Measurements from ENCODE around the gene ARHGEF37. TPM values are rescaled to one million over a fixed set of nuclear protein-coding genes. Genes with fewer than 3 reads are reported as not detected.
"Not testable (repeated sequence)": the region's sequence is repeated elsewhere in the genome, so short reads cannot be mapped to it uniquely, and the experiment has no call there.

Gene ARHGEF37, protein sequence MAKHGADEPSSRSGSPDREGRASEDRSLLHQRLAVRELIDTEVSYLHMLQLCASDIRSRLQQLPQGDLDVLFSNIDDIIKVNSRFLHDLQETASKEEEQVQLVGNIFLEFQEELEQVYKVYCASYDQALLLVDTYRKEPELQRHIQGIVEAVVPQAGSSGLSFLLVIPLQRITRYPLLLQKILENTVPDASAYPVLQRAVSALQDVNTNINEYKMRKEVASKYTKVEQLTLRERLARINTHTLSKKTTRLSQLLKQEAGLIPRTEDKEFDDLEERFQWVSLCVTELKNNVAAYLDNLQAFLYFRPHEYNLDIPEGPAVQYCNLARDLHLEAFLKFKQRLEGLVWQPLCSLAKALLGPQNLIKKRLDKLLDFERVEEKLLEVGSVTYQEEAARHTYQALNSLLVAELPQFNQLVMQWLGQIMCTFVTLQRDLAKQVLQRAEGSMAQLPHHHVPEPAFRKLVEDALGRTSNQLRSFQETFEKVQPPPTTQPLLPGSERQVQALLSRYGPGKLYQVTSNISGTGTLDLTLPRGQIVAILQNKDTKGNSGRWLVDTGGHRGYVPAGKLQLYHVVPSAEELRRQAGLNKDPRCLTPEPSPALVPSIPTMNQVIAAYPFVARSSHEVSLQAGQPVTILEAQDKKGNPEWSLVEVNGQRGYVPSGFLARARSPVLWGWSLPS
- total RNA-seq (1.1 TPM), polyA plus RNA-seq (2.5 TPM)
- long read RNA-seq, donor 1: 0 reads
- long read RNA-seq, donor 2: 0 reads
- long read RNA-seq, donor 3: 0 reads
- long read RNA-seq, donor 4: 0 reads
- long read RNA-seq, donor 5: 0 reads
- long read RNA-seq, donor 6: 0 reads
- long read RNA-seq, donor 7: 0 reads
- long read RNA-seq, donor 8: 0 reads
- long read RNA-seq, donor 9, full-length matches to known transcripts: 1 of 1 reads
- long read RNA-seq, donor 9, partial matches to known transcripts: 0 of 1 reads
- long read RNA-seq, donor 9, other reads (novel, unspliced or antisense): 0 of 1 reads
- long read RNA-seq, donor 10: 0 reads

DNA sequence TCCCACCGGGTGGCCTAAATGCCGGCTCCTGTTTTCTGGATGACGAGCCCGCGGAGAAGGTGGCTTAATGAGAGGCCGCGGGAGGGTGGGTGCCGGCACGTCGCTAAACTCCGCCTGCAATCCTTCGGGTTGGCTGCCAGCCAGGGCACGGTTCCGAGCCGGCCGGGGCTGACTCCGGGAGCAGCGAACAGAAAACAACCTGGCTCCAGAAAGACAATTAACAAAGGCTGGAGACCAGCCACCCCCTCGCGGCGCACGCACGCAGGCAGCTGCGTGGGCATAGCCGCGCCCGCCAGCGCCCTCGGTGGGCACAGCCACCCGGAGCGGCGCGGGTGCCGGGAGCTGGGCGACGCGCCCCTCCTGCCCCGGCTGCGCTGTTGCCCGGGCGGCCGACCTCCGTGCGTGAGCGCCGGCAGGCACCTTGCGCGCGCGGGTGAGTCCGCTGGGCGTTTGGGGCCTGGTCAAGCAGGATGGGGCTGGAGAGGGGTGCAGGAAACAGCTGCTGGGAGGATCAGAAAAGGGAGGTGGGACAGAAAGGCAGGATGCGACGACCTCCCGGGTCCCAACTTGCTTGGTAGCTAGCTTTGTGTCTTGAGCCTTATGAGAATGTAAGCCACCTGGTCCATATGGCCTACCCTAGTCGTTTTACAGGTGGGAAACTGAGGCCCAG, at the start of gene ARHGEF37:
ARHGEF37 (plus strand) TSS at position 307 of the 670 bp plus-strand sequence. CDS start 16,272 bp downstream, outside the sequence.
- peaks cover 0 to 25% of the 10 kb centered on the region in 2 donors for H3K27me3 ChIP-seq (ENCODE audit: control insufficient read depth in 2 of 2, insufficient read depth in 1 of 2, low read length in 1 of 2)
- peak within 1 kb of the TSS in 1 of 2 donors; percentile 25 for H3K27ac ChIP-seq (ENCODE audit: low read depth in 1 of 2, low read length in 1 of 2)
- peak within 1 kb of the TSS; percentile 31 to 52 for H3K4me3 ChIP-seq (ENCODE audit: low read length in 2 of 2)
- peak in 3 of 9 donors; percentile 35 to 49 (median 46) for DNase-seq (ENCODE audit: low read depth in 6 of 9, low spot score in 9 of 9)
- H3K9me3 ChIP-seq (ENCODE audit: control insufficient read depth in 2 of 2, insufficient read depth in 1 of 2, low read length in 1 of 2): no peaks in the 10 kb centered on the region
- 2% methylated on average over 56 of the region's 56 CpGs for WGBS
- peaks cover 3 to 14% of the 10 kb centered on the region in 2 donors for H3K4me1 ChIP-seq (ENCODE audit: control insufficient read depth in 2 of 2, insufficient read depth in 2 of 2, low read length in 2 of 2)
- no peaks in the 10 kb centered on the region for H3K36me3 ChIP-seq (ENCODE audit: control insufficient read depth in 2 of 2, insufficient read depth in 2 of 2, low read length in 1 of 2)

DNA sequence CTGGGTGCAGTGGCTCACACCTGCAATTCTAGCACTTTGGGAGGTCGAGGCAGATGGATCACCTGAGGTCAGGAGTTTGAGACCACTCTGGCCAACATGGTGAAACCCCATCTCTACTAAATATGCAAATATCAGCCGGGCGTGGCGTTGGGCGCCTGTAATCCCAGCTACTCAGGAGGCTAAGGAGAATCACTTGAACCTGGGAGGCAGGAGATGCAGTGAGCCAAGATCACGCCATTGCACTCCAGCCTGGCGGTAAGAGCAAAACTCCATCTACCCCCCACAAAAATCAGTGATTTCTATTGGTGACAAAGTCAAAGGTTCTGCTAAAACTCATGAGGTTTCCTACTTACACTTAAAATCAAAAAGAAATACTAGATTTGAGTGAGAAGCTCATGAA, 48.9 kb upstream of the ARHGEF37 start:
- Histone ChIP-seq H3K4me3 (ENCODE audit: low read length in 2 of 2) (no peak overlapping the region), H3K27me3 (ENCODE audit: control insufficient read depth in 2 of 2, insufficient read depth in 1 of 2, low read length in 1 of 2) (no peaks in the 10 kb centered on the region), H3K9me3 (ENCODE audit: control insufficient read depth in 2 of 2, insufficient read depth in 1 of 2, low read length in 1 of 2) (no peaks in the 10 kb centered on the region), H3K27ac (ENCODE audit: low read depth in 1 of 2, low read length in 1 of 2) (no peak overlapping the region), H3K36me3 (ENCODE audit: control insufficient read depth in 2 of 2, insufficient read depth in 2 of 2, low read length in 1 of 2) (peaks cover 7 to 45% of the 10 kb centered on the region in 2 donors), H3K4me1 (ENCODE audit: control insufficient read depth in 2 of 2, insufficient read depth in 2 of 2, low read length in 2 of 2) (no peaks in the 10 kb centered on the region)
- WGBS: 98% methylated on average over 7 of the region's 7 CpGs
- DNase-seq (ENCODE audit: low read depth in 6 of 9, low spot score in 9 of 9): no peak

DNA sequence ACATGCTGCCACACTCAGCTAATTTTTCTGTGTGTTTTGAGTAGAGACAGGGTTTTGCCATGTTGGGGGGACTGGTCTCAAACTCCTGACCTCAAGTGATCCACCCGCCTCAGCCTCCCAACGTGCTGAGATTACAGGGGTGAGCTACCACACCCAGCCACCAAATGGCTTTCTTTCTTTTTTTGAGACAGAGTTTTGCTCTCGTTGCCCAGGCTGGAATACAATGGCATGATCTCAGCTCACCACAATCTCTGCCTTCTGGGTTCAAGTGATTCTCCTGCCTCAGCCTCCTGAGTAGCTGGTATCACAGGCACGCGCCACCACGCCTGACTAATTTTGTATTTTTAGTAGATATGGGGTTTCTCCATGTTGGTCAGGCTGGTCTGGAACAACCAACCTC, 45.5 kb upstream of the ARHGEF37 start:
- H3K4me3 ChIP-seq (ENCODE audit: low read length in 2 of 2); DNase-seq (ENCODE audit: low read depth in 6 of 9, low spot score in 9 of 9); H3K27ac ChIP-seq (ENCODE audit: low read depth in 1 of 2, low read length in 1 of 2); H3K27me3 ChIP-seq (ENCODE audit: control insufficient read depth in 2 of 2, insufficient read depth in 1 of 2, low read length in 1 of 2); H3K4me1 ChIP-seq (ENCODE audit: control insufficient read depth in 2 of 2, insufficient read depth in 2 of 2, low read length in 2 of 2); H3K9me3 ChIP-seq (ENCODE audit: control insufficient read depth in 2 of 2, insufficient read depth in 1 of 2, low read length in 1 of 2): not testable (repeated sequence)
- 96% methylated on average over 6 of the region's 6 CpGs for WGBS
- peaks cover 9 to 62% of the 10 kb centered on the region in 2 donors for H3K36me3 ChIP-seq (ENCODE audit: control insufficient read depth in 2 of 2, insufficient read depth in 2 of 2, low read length in 1 of 2)

DNA sequence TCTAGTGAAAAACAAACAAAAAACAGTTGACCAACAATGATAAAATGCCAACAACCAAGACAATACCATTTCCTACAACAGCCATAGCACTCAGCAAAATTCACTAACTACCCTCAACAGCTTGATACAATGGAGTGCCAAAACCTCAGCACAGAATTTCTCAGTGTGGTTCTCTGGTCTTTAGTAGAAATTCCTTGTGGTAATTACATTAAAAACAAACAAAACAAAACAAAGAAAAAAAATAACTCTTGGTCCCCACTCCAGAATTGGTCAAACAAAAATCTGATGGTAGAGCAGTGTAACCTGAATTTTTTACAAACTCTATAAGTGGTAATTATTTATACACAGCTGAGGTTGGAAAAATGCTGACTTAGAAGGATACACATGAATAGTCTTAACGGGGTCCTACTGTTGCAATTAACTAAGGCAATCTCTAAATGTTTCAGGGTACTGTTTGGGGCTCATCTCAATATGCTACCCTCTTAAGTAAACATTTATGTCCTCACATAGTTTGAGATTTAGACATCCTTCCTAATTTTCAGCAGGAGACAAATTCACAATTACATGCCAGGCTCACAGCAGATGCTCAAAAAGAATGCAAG, 43.8 kb upstream of the ARHGEF37 start:
- H3K4me3 ChIP-seq (ENCODE audit: low read length in 2 of 2): no peak overlapping the region
- no peaks in the 10 kb centered on the region for H3K9me3 ChIP-seq (ENCODE audit: control insufficient read depth in 2 of 2, insufficient read depth in 1 of 2, low read length in 1 of 2)
- no peaks in the 10 kb centered on the region for H3K4me1 ChIP-seq (ENCODE audit: control insufficient read depth in 2 of 2, insufficient read depth in 2 of 2, low read length in 2 of 2)
- no peak overlapping the region for H3K27ac ChIP-seq (ENCODE audit: low read depth in 1 of 2, low read length in 1 of 2)
- no peaks in the 10 kb centered on the region for H3K27me3 ChIP-seq (ENCODE audit: control insufficient read depth in 2 of 2, insufficient read depth in 1 of 2, low read length in 1 of 2)
- peaks cover 10 to 56% of the 10 kb centered on the region in 2 donors for H3K36me3 ChIP-seq (ENCODE audit: control insufficient read depth in 2 of 2, insufficient read depth in 2 of 2, low read length in 1 of 2)
- no peak for DNase-seq (ENCODE audit: low read depth in 6 of 9, low spot score in 9 of 9)
- WGBS: 97% methylated on average over 1 of the region's 1 CpG

DNA sequence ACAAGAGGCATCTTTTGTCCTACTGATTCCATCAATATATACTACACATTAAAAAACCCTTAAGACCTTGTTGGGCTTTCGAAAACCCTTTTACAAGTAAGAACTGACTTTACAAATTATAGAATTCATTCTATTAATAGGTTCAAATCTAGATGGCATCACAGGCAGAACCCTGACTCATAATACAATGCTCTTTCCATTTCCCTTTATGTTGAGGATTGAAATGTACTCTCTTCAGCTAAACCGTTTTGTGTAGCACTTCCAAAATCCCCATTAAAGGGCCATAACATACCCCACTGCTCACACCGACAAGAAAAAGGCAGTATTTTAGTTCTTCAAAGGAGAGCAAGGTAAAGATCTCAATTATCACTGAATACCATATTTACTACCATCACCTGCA, 41.2 kb upstream of the ARHGEF37 start:
- Histone ChIP-seq H3K27ac (ENCODE audit: low read depth in 1 of 2, low read length in 1 of 2) (no peak overlapping the region), H3K36me3 (ENCODE audit: control insufficient read depth in 2 of 2, insufficient read depth in 2 of 2, low read length in 1 of 2) (peaks cover 17 to 62% of the 10 kb centered on the region in 2 donors)

DNA sequence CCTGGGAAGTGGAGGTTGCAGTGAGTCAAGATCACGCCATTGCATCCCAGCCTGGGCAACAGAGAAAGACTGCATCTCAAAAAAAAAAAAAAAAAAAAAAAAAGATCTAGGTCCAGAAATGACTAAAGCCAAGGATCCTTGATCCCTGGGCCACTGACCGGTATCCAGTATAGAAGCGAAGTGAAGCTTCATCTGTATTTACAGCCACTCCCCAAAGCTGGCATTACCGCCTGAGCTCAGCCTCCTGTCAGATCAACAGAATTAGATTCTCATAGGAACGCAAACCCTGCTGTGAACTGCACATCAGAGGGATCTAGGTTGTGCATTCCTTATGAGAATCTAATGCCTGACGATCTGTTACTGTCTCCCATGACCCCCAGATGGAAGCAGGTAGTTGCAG, 39.4 kb upstream of the ARHGEF37 start:
- Histone ChIP-seq H3K9me3 (ENCODE audit: control insufficient read depth in 2 of 2, insufficient read depth in 1 of 2, low read length in 1 of 2) (no peaks in the 10 kb centered on the region), H3K27ac (ENCODE audit: low read depth in 1 of 2, low read length in 1 of 2) (no peak overlapping the region), H3K27me3 (ENCODE audit: control insufficient read depth in 2 of 2, insufficient read depth in 1 of 2, low read length in 1 of 2) (no peaks in the 10 kb centered on the region), H3K36me3 (ENCODE audit: control insufficient read depth in 2 of 2, insufficient read depth in 2 of 2, low read length in 1 of 2) (peaks cover 27 to 70% of the 10 kb centered on the region in 2 donors), H3K4me1 (ENCODE audit: control insufficient read depth in 2 of 2, insufficient read depth in 2 of 2, low read length in 2 of 2) (peaks cover 3 to 6% of the 10 kb centered on the region in 2 donors), H3K4me3 (ENCODE audit: low read length in 2 of 2) (no peak overlapping the region)
- 97% methylated on average over 6 of the region's 6 CpGs for WGBS
- no peak for DNase-seq (ENCODE audit: low read depth in 6 of 9, low spot score in 9 of 9)

More for the DNA sequence above, 41.2 kb upstream of the ARHGEF37 start:
- H3K27me3 ChIP-seq (ENCODE audit: control insufficient read depth in 2 of 2, insufficient read depth in 1 of 2, low read length in 1 of 2): no peaks in the 10 kb centered on the region
- H3K9me3 ChIP-seq (ENCODE audit: control insufficient read depth in 2 of 2, insufficient read depth in 1 of 2, low read length in 1 of 2): no peaks in the 10 kb centered on the region
- no peak for DNase-seq (ENCODE audit: low read depth in 6 of 9, low spot score in 9 of 9)
- no peaks in the 10 kb centered on the region for H3K4me1 ChIP-seq (ENCODE audit: control insufficient read depth in 2 of 2, insufficient read depth in 2 of 2, low read length in 2 of 2)
- 84% methylated on average over 3 of the region's 3 CpGs for WGBS
- no peak overlapping the region for H3K4me3 ChIP-seq (ENCODE audit: low read length in 2 of 2)

DNA sequence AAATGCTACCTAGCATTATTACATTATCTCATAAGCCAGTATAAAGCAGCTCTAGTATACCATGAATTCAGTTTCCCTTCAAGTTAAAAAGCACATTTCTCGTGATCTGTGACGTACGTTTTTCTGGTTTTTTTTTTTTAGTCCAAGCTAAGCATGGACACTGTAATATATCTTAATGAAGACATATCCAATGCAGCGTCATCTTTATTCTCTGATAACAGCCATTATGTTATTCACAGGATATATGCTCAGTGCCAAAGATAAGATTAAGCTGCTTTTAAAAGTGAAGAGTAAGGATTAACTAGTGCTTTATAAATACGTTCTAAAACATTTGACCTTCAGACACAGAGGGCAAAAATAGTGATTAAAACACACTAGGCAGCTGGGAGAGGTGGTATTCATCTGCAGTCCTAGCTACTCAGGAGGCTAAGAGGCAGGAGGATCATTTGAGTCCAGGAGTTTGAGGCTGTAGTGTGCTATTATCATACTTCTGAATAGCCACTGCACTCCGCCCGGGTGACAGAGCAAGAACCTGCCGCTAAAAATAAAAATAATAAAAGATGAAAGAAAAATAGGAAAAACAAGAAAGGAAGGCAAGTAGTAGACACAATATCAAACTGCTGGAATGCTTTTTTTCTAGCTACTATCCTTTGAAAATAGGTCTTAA, 37.8 kb upstream of the ARHGEF37 start:
- peaks cover 24 to 70% of the 10 kb centered on the region in 2 donors for H3K36me3 ChIP-seq (ENCODE audit: control insufficient read depth in 2 of 2, insufficient read depth in 2 of 2, low read length in 1 of 2)
- no peaks in the 10 kb centered on the region for H3K27me3 ChIP-seq (ENCODE audit: control insufficient read depth in 2 of 2, insufficient read depth in 1 of 2, low read length in 1 of 2)
- no peaks in the 10 kb centered on the region for H3K9me3 ChIP-seq (ENCODE audit: control insufficient read depth in 2 of 2, insufficient read depth in 1 of 2, low read length in 1 of 2)
- peaks cover 6 to 15% of the 10 kb centered on the region in 2 donors for H3K4me1 ChIP-seq (ENCODE audit: control insufficient read depth in 2 of 2, insufficient read depth in 2 of 2, low read length in 2 of 2)
- WGBS: 93% methylated on average over 8 of the region's 8 CpGs
- H3K4me3 ChIP-seq (ENCODE audit: low read length in 2 of 2): no peak overlapping the region
- DNase-seq (ENCODE audit: low read depth in 6 of 9, low spot score in 9 of 9): no peak
- H3K27ac ChIP-seq (ENCODE audit: low read depth in 1 of 2, low read length in 1 of 2): no peak overlapping the region

DNA sequence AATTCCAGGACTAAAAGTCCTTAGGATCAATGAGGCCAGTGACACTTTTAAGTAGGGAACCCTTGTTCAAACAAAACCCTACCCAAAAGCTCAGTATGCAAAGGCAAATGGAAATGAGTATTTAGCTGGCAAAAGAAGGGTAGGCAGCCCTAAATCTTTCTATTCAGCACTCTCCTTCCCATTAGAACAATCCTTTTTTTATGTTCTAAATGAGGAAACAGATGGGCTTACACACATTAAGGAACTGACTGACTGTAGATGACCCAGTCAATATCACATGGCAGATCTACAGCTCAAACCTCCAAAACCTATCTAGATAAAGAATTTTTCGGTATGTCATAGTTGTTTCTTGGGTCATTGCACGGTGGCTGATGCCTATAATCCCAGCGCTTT, 37.3 kb upstream of the ARHGEF37 start:
- H3K4me3 ChIP-seq (ENCODE audit: low read length in 2 of 2): no peak overlapping the region
- DNase-seq (ENCODE audit: low read depth in 6 of 9, low spot score in 9 of 9): no peak
- H3K27me3 ChIP-seq (ENCODE audit: control insufficient read depth in 2 of 2, insufficient read depth in 1 of 2, low read length in 1 of 2): no peaks in the 10 kb centered on the region
- peaks cover 8 to 17% of the 10 kb centered on the region in 2 donors for H3K4me1 ChIP-seq (ENCODE audit: control insufficient read depth in 2 of 2, insufficient read depth in 2 of 2, low read length in 2 of 2)
- peaks cover 26 to 72% of the 10 kb centered on the region in 2 donors for H3K36me3 ChIP-seq (ENCODE audit: control insufficient read depth in 2 of 2, insufficient read depth in 2 of 2, low read length in 1 of 2)
- H3K27ac ChIP-seq (ENCODE audit: low read depth in 1 of 2, low read length in 1 of 2): no peak overlapping the region
- WGBS: 51% methylated on average over 3 of the region's 3 CpGs
- H3K9me3 ChIP-seq (ENCODE audit: control insufficient read depth in 2 of 2, insufficient read depth in 1 of 2, low read length in 1 of 2): no peaks in the 10 kb centered on the region

Measured in thymus (tissue), 14 donors.